Measurements from ENCODE around the gene PRKCA. TPM values are rescaled to one million over a fixed set of nuclear protein-coding genes. Genes with fewer than 3 reads are reported as not detected.

The PRKCA gene
- total and polyA plus RNA-seq, 10 of the 15 experiments (the other 5 are each of a cell fraction or from before 2014, with no cell fraction given), result 0.11 to 14.6 (median 0.72) TPM

GRCh38 chr17:66835476-66835875, 533.1 kb downstream of the PRKCA start:
- Histone ChIP-seq H3K27me3 (replicated peaks in 1 of 2; ENCODE audit: control insufficient read depth in 2 of 2, insufficient read depth in 2 of 2, low read length in 1 of 2) (no peaks in the 10 kb centered on the region; a peak in 2 of 4 replicates), H3K36me3 (ENCODE audit: control insufficient read depth in 2 of 2, insufficient read depth in 2 of 2, low read length in 1 of 2) (no peaks in the 10 kb centered on the region), H3K79me2 (ENCODE audit: control insufficient read depth, insufficient read depth, low read length) (no peaks in the 10 kb centered on the region), H3K27ac (ENCODE audit: control insufficient read depth, insufficient read depth) (no peak overlapping the region), H3K4me2 (ENCODE audit: control insufficient read depth, insufficient read depth) (no peak overlapping the region), H3K4me3 (no peak overlapping the region), H3K4me1 (ENCODE audit: control insufficient read depth, insufficient read depth, low read length) (no peaks in the 10 kb centered on the region), H4K20me1 (ENCODE audit: control insufficient read depth, insufficient read depth) (no peaks in the 10 kb centered on the region), H3K9me3 (replicated peaks; ENCODE audit: control insufficient read depth, insufficient read depth, low read length) (no peaks in the 10 kb centered on the region), H3K9ac (ENCODE audit: control insufficient read depth, insufficient read depth, low read length) (no peak overlapping the region), H2AFZ (ENCODE audit: control insufficient read depth, low read depth, low read length) (no peak overlapping the region)
- no TSS peak for BruUV-seq (replicated peaks)
- FAIRE-seq, result no peak
- no peak for ATAC-seq
- ChIA-PET POLR2A (no interaction called here), CTCF (no interaction called here), SMC1A (ENCODE audit: uncharacterized antibody, unreplicated experiment) (no interaction called here), RAD21 (ENCODE audit: unreplicated experiment) (no interaction called here)
- in situ Hi-C loops (cut with MboI), result no loop called here
- no peak for DNase-seq (ENCODE audit: low read depth, low spot score)
- intact Hi-C loops (cut with micrococcal nuclease; ENCODE audit: unreplicated experiment), result no loop called here
- TF ChIP-seq TARDBP (IDR thresholded peaks at IDR 0.05; ENCODE audit: borderline replicate concordance) (no peak), CTCF (IDR thresholded peaks at IDR 0.05 in 2 of 3, conservative IDR thresholded peaks at IDR 0.05 in 1 of 3; ENCODE audit: control insufficient read depth in 2 of 3, extremely low read depth in 1 of 3, insufficient read depth in 1 of 3, low read depth in 3 of 3, low read length in 3 of 3) (no peak), RAD21 (IDR thresholded peaks at IDR 0.05; ENCODE audit: insufficient read depth, low read depth, low read length) (no peak)
- WGBS (ENCODE audit: insufficient coverage, insufficient replicate concordance, low lambda C conversion rate, missing lambda C conversion rate), result 36% methylated on average over 16 of the region's 16 CpGs

- H3K4me1 ChIP-seq (ENCODE audit: control insufficient read depth, insufficient read depth, low read length), result no peaks in the 10 kb centered on the region
- no peak overlapping the region for H3K27ac ChIP-seq (ENCODE audit: control insufficient read depth, insufficient read depth)
- no peak overlapping the region for H3K9ac ChIP-seq (ENCODE audit: control insufficient read depth, insufficient read depth, low read length)
- no peak overlapping the region for H3K4me2 ChIP-seq (ENCODE audit: control insufficient read depth, insufficient read depth)
- no TSS peak for BruUV-seq (replicated peaks)
- ATAC-seq, result no peak
- H3K27me3 ChIP-seq (replicated peaks in 1 of 2; ENCODE audit: control insufficient read depth in 2 of 2, insufficient read depth in 2 of 2, low read length in 1 of 2), result no peaks in the 10 kb centered on the region; a peak in 2 of 4 replicates
- WGBS (ENCODE audit: insufficient coverage, insufficient replicate concordance, low lambda C conversion rate, missing lambda C conversion rate), result 53% methylated on average over 11 of the region's 11 CpGs
- no peaks in the 10 kb centered on the region for H3K36me3 ChIP-seq (ENCODE audit: control insufficient read depth in 2 of 2, insufficient read depth in 2 of 2, low read length in 1 of 2)
- ChIA-PET RAD21 (ENCODE audit: unreplicated experiment) (no interaction called here), CTCF (no interaction called here), SMC1A (ENCODE audit: uncharacterized antibody, unreplicated experiment) (no interaction called here), POLR2A (no interaction called here)
- H2AFZ ChIP-seq (ENCODE audit: control insufficient read depth, low read depth, low read length), result no peak overlapping the region
- no peak overlapping the region for H3K4me3 ChIP-seq
- in situ Hi-C loops (cut with MboI), result no loop called here
- TF ChIP-seq CEBPB (IDR thresholded peaks at IDR 0.05; ENCODE audit: borderline replicate concordance in 1 of 2, low read depth in 2 of 2, low read length in 2 of 2) (no peak), HSF1 (IDR thresholded peaks at IDR 0.05; ENCODE audit: low read depth, low read length) (no peak), MEF2A (IDR thresholded peaks at IDR 0.05; ENCODE audit: insufficient read depth, low read depth, low read length) (no peak), SMAD5 (IDR thresholded peaks at IDR 0.05; ENCODE audit: low read depth) (no peak), E2F8 (IDR thresholded peaks at IDR 0.05; ENCODE audit: low read depth, partially characterized antibody) (no peak), RUNX3 (IDR thresholded peaks at IDR 0.05; ENCODE audit: low read length) (no peak)
- no peak for DNase-seq (ENCODE audit: low read depth, low spot score)
- no peaks in the 10 kb centered on the region for H4K20me1 ChIP-seq (ENCODE audit: control insufficient read depth, insufficient read depth)
- H3K9me3 ChIP-seq (replicated peaks; ENCODE audit: control insufficient read depth, insufficient read depth, low read length), result no peaks in the 10 kb centered on the region
- intact Hi-C loops (cut with micrococcal nuclease; ENCODE audit: unreplicated experiment), result no loop called here
- FAIRE-seq, result no peak
- no peaks in the 10 kb centered on the region for H3K79me2 ChIP-seq (ENCODE audit: control insufficient read depth, insufficient read depth, low read length)
These were observed 533.9 kb downstream of the PRKCA start for GRCh38 chr17:66836063-66837005.

Data from GM12878 (cell line).